ENCODE results near the gene CARD11.

CARD11 gene

GRCh38 chr7:2919256-2919655 is 124.4 kb downstream of the CARD11 start:
- Histone ChIP-seq H3K36me3 (no peaks in the 10 kb centered on the region), H3K9me3 (no peaks in the 10 kb centered on the region), H3K4me1 (peaks cover 0 to 10% (median 6%) of the 10 kb centered on the region in 4 donors), H3K27ac (no peak overlapping the region), H3K4me3 (no peak overlapping the region), H3K27me3 (peaks cover 0 to 32% of the 10 kb centered on the region in 2 donors)
- intact Hi-C loops (cut with DNase I; ENCODE audit: low total_unique reads) = no loop called here
- no peak for DNase-seq
- TF ChIP-seq, protein P1, sequence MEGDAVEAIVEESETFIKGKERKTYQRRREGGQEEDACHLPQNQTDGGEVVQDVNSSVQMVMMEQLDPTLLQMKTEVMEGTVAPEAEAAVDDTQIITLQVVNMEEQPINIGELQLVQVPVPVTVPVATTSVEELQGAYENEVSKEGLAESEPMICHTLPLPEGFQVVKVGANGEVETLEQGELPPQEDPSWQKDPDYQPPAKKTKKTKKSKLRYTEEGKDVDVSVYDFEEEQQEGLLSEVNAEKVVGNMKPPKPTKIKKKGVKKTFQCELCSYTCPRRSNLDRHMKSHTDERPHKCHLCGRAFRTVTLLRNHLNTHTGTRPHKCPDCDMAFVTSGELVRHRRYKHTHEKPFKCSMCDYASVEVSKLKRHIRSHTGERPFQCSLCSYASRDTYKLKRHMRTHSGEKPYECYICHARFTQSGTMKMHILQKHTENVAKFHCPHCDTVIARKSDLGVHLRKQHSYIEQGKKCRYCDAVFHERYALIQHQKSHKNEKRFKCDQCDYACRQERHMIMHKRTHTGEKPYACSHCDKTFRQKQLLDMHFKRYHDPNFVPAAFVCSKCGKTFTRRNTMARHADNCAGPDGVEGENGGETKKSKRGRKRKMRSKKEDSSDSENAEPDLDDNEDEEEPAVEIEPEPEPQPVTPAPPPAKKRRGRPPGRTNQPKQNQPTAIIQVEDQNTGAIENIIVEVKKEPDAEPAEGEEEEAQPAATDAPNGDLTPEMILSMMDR (IDR thresholded peaks at IDR 0.05) = no peak

GRCh38 chr7:2918406-2918805 is 125.3 kb downstream of the CARD11 start:
- DNase-seq = no peak
- Histone ChIP-seq H3K27me3 (peaks cover 0 to 36% of the 10 kb centered on the region in 2 donors), H3K36me3 (no peaks in the 10 kb centered on the region), H3K4me3 (no peak overlapping the region), H3K27ac (no peak overlapping the region), H3K4me1 (peaks cover 0 to 10% (median 6%) of the 10 kb centered on the region in 4 donors), H3K9me3 (no peaks in the 10 kb centered on the region)
- intact Hi-C loops (cut with DNase I; ENCODE audit: low total_unique reads) = no loop called here
- TF ChIP-seq, protein P1 (IDR thresholded peaks at IDR 0.05) = no peak

- Histone ChIP-seq H3K27me3 (peaks cover 0 to 42% of the 10 kb centered on the region in 2 donors), H3K27ac (no peak overlapping the region), H3K4me1 (no peaks in the 10 kb centered on the region), H3K4me3 (no peak overlapping the region), H3K9me3 (no peaks in the 10 kb centered on the region), H3K36me3 (no peaks in the 10 kb centered on the region)
- TF ChIP-seq, protein P1 (IDR thresholded peaks at IDR 0.05) = no peak
- intact Hi-C loops (cut with DNase I; ENCODE audit: low total_unique reads) = no loop called here
- no peak for DNase-seq
Observed at GRCh38 chr7:2915023-2915422, 128.6 kb downstream of the CARD11 start.

DNA sequence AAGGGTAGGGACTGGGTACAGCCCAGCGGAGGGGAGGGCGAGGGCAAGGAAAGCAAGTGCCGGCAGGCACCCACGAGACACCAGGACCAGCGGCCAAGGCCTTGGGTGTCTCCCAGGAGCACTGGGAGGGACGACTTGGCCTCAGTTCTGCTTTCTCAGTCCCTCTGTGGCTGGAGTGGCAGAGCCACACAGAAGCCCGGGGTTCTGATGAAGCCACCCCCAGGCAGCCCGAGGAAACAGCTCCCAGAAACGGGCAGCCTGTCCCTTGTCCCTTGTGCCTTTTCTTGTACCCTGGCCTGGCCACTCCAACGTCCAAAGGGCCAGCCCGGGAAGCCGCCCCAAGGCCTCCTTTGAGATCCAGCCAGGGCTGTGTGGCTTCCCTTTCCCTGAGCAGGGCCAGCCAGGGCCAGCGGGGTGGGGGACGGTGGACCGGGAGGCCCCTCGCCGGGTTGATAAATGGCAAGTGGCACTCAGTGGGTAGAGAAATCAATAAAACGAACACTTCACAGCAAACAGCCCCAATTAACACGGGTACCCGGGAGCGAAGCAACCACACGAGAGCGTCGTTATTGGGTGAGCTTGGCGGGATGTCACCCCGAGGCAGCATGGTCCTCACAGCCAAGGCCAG is 129.8 kb downstream of the CARD11 start:
- DNase-seq = no peak
- H3K4me3 ChIP-seq = no peak overlapping the region

DNA sequence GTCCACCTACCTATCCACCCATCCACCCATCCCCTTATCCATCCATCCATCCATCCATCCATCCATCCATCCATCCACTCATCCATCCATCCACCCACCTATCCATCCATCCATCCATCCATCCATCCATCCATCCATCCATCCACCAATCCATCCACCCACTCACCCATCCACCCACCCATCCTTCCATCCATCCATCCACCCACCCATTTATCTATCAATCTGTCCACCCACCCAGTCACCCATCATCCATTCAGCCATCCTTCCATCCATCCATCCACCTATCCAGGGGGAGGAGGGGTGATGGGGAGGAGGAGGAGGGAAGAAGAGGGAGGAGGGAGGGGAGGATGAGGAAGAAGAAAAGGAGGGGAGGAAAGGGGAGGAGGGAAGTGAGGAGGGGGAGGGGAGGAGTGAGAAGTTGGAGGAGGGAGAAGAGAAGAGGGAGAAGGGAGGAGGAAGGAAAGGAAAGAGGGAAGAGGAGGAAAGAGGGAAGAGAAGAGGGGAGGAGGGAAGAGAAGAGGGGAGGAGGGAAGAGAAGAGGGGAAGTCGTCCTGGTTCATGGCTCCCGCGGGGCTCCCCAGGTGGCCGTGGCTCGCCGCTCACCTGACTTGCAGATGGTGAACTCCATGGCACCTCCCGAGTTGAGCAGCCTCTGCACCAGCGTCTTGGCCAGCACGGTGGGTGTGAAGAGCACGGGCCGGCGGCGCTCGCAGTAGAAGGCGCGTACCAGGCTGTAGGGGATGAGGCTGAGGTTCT is 130.8 kb downstream of the CARD11 start:
- H3K36me3 ChIP-seq = no peaks in the 10 kb centered on the region
- H3K4me1 ChIP-seq = no peaks in the 10 kb centered on the region
- peaks cover 0 to 33% of the 10 kb centered on the region in 2 donors for H3K27me3 ChIP-seq
- H3K9me3 ChIP-seq = no peaks in the 10 kb centered on the region
- no peak overlapping the region for H3K4me3 ChIP-seq
- intact Hi-C loops (cut with DNase I; ENCODE audit: low total_unique reads) = no loop called here
- TF ChIP-seq, protein P1 (IDR thresholded peaks at IDR 0.05) = no peak
- DNase-seq = no peak
- H3K27ac ChIP-seq = no peak overlapping the region

More for the DNA sequence above, 129.8 kb downstream of the CARD11 start:
- intact Hi-C loops (cut with DNase I; ENCODE audit: low total_unique reads) = no loop called here
- no peaks in the 10 kb centered on the region for H3K9me3 ChIP-seq
- no peak overlapping the region for H3K27ac ChIP-seq
- TF ChIP-seq, protein P1 (IDR thresholded peaks at IDR 0.05) = no peak
- no peaks in the 10 kb centered on the region for H3K36me3 ChIP-seq
- H3K4me1 ChIP-seq = no peaks in the 10 kb centered on the region
- peaks cover 0 to 36% of the 10 kb centered on the region in 2 donors for H3K27me3 ChIP-seq
